Karpas-422 (cell line): Measurements from ENCODE around the gene TADA2B. TPM values are rescaled to one million over a fixed set of nuclear protein-coding genes. Genes with fewer than 3 reads are reported as not detected.
A peak's percentile ranks its signal among the peaks of the same experiment; 100 is the strongest.

Experiments used
- DNase-seq: peaks from one replicate; pipeline ENCODE4 v3.0.0-alpha.2; 2015
- H2AFZ ChIP-seq: fragments of 200-600 bp; sonication (generic); 2 replicates; pipeline ENCODE4 v1.6.1; 2014; ENCODE audit warnings: antibody characterized with exemption, low read length, mixed read lengths
- H3K27ac ChIP-seq: fragments of 200-600 bp; sonication (generic); 2 replicates; pipeline ENCODE4 v1.5.1; 2014; ENCODE audit warnings: mild to moderate bottlenecking, low read length, moderate library complexity
- H3K27me3 ChIP-seq: fragments of 200-600 bp; sonication (generic); 2 replicates; pipeline ENCODE4 v1.6.1; 2014; ENCODE audit warnings: low read length, mixed read lengths
- H3K36me3 ChIP-seq: fragments of 200-600 bp; sonication (generic); 2 replicates; pipeline ENCODE4 v1.6.1; 2014; ENCODE audit warnings: low read length, mixed read lengths; ENCODE audit not compliant: insufficient read depth
- H3K4me1 ChIP-seq: fragments of 200-600 bp; sonication (generic); 2 replicates; pipeline ENCODE4 v1.6.1; 2014; ENCODE audit warnings: mild to moderate bottlenecking, low read length, mixed read lengths
- H3K4me2 ChIP-seq: fragments of 200-600 bp; sonication (generic); 2 replicates; pipeline ENCODE4 v1.6.1; 2014; ENCODE audit warnings: low read length, low read depth, mild to moderate bottlenecking; ENCODE audit not compliant: poor library complexity, severe bottlenecking
- H3K4me3 ChIP-seq: fragments of 200-600 bp; sonication (generic); 2 replicates; pipeline ENCODE4 v1.5.1; 2014; ENCODE audit warnings: mild to moderate bottlenecking, antibody characterized with exemption, low read length, mixed read lengths
- H3K79me2 ChIP-seq: fragments of 200-600 bp; sonication (generic); 2 replicates; pipeline ENCODE4 v1.6.1; 2014; ENCODE audit warnings: mild to moderate bottlenecking, low read length, mixed read lengths
- H3K9ac ChIP-seq: fragments of 200-600 bp; sonication (generic); 2 replicates; pipeline ENCODE4 v1.6.0; 2014; ENCODE audit warnings: low read length
- H3K9me2 ChIP-seq: fragments of 200-600 bp; sonication (generic), shearing (Covaris generic); replicated peaks from 2 replicates; pipeline ENCODE4 v1.6.0; 2014; ENCODE audit warnings: mild to moderate bottlenecking, low read length, moderate library complexity; ENCODE audit not compliant: insufficient read depth
- H3K9me3 ChIP-seq: fragments of 300-700, 200-600 bp; sonication (generic); 2 replicates; pipeline ENCODE4 v1.6.1; 2014; ENCODE audit warnings: low read length, mixed read lengths
- H4K20me1 ChIP-seq: fragments of 200-600 bp; sonication (generic); 2 replicates; pipeline ENCODE4 v1.6.1; 2014; ENCODE audit warnings: mild to moderate bottlenecking, antibody characterized with exemption, low read length, low read depth; ENCODE audit not compliant: insufficient read depth
- total RNA-seq: library from RNA; depleted of rRNA; stranded (reverse); fragments of >200 nt; shearing (Covaris generic); gene quantifications from 2 replicates; pipeline ENCODE4 v1.2.3, GENCODE V29; 2014; ENCODE audit warnings: low replicate concordance

Gene TADA2B
- total RNA-seq, 1 experiment from 2014 or later = 12.8 TPM

GRCh38 chr4:7045961-7046921, 3.1 kb downstream of the TADA2B start:
- H3K4me3 ChIP-seq = peak overlapping the region; percentile 94
- H3K79me2 ChIP-seq = peaks cover 77% of the 10 kb centered on the region

GRCh38 chr4:7046971-7047370, 3.8 kb downstream of the TADA2B start:
- Histone ChIP-seq H3K79me2 (peaks cover 82% of the 10 kb centered on the region), H3K4me2 (peak overlapping the region; percentile 75), H3K9ac (peak overlapping the region; percentile 98), H3K9me3 (no peaks in the 10 kb centered on the region), H3K27me3 (no peaks in the 10 kb centered on the region), H3K36me3 (0 out of 2 replicates have a peak, but pooled peaks cover 3% of the 10 kb centered on the region), H4K20me1 (peaks cover 28% of the 10 kb centered on the region), H3K4me1 (peaks cover 39% of the 10 kb centered on the region), H3K9me2 (no peaks in the 10 kb centered on the region), H3K27ac (peak overlapping the region; percentile 79), H2AFZ (no peak overlapping the region), H3K4me3 (peak overlapping the region; percentile 94; the same call in 1 of the 2 replicates)
- DNase-seq = no peak

More at GRCh38 chr4:7045961-7046921, 3.1 kb downstream of the TADA2B start:
- Histone ChIP-seq H3K36me3 (0 out of 2 replicates have a peak, but pooled peaks cover 3% of the 10 kb centered on the region), H4K20me1 (peaks cover 28% of the 10 kb centered on the region), H3K27me3 (no peaks in the 10 kb centered on the region), H3K4me1 (peaks cover 42% of the 10 kb centered on the region), H3K9ac (peak overlapping the region; percentile 98), H3K27ac (peak overlapping the region; percentile 79), H3K4me2 (peak overlapping the region; percentile 75), H3K9me2 (no peaks in the 10 kb centered on the region), H2AFZ (no peak overlapping the region), H3K9me3 (no peaks in the 10 kb centered on the region)
- DNase-seq = peak; percentile 92

GRCh38 chr4:7048642-7049041, 5.5 kb downstream of the TADA2B start:
- H4K20me1 ChIP-seq = peaks cover 28% of the 10 kb centered on the region
- H3K36me3 ChIP-seq = 0 out of 2 replicates have a peak, but pooled peaks cover 3% of the 10 kb centered on the region
- H3K27me3 ChIP-seq = no peaks in the 10 kb centered on the region
- H3K9me3 ChIP-seq = no peaks in the 10 kb centered on the region
- H3K4me2 ChIP-seq = no peak overlapping the region
- no peak for DNase-seq
- no peak overlapping the region for H3K9ac ChIP-seq
- H3K4me3 ChIP-seq = no peak overlapping the region
- H3K9me2 ChIP-seq = no peaks in the 10 kb centered on the region
- peaks cover 31% of the 10 kb centered on the region for H3K4me1 ChIP-seq
- H3K79me2 ChIP-seq = peaks cover 87% of the 10 kb centered on the region
- no peak overlapping the region for H2AFZ ChIP-seq
- H3K27ac ChIP-seq = no peak overlapping the region

- Histone ChIP-seq H3K9ac (no peak overlapping the region), H3K4me3 (no peak overlapping the region), H3K36me3 (0 out of 2 replicates have a peak, but pooled peaks cover 3% of the 10 kb centered on the region), H3K27me3 (no peaks in the 10 kb centered on the region), H3K4me1 (peaks cover 31% of the 10 kb centered on the region), H3K9me3 (no peaks in the 10 kb centered on the region), H2AFZ (no peak overlapping the region), H3K79me2 (peaks cover 86% of the 10 kb centered on the region), H4K20me1 (peaks cover 30% of the 10 kb centered on the region), H3K27ac (no peak overlapping the region), H3K9me2 (no peaks in the 10 kb centered on the region), H3K4me2 (no peak overlapping the region)
- DNase-seq = no peak
Observed at GRCh38 chr4:7049295-7049694, 6.1 kb downstream of the TADA2B start.

- Histone ChIP-seq H3K27ac (no peak overlapping the region), H3K9me3 (no peaks in the 10 kb centered on the region), H3K4me1 (peaks cover 31% of the 10 kb centered on the region), H3K27me3 (no peaks in the 10 kb centered on the region), H3K9me2 (no peaks in the 10 kb centered on the region), H3K79me2 (peaks cover 82% of the 10 kb centered on the region), H4K20me1 (peaks cover 32% of the 10 kb centered on the region), H3K4me2 (no peak overlapping the region), H3K36me3 (peaks cover 3% of the 10 kb centered on the region; the same call in 1 of the 2 replicates), H3K9ac (no peak overlapping the region), H2AFZ (no peak overlapping the region), H3K4me3 (no peak overlapping the region)
- no peak for DNase-seq
Observed at GRCh38 chr4:7049739-7050138, 6.6 kb downstream of the TADA2B start.

GRCh38 chr4:7050481-7051143, 7.4 kb downstream of the TADA2B start:
- Histone ChIP-seq H3K4me1 (peaks cover 28% of the 10 kb centered on the region), H3K79me2 (peaks cover 73% of the 10 kb centered on the region), H3K36me3 (peaks cover 3% of the 10 kb centered on the region; the same call in 1 of the 2 replicates), H3K27me3 (no peaks in the 10 kb centered on the region), H3K9me2 (no peaks in the 10 kb centered on the region), H3K4me2 (no peak overlapping the region), H4K20me1 (peaks cover 32% of the 10 kb centered on the region), H3K9me3 (no peaks in the 10 kb centered on the region), H3K27ac (no peak overlapping the region), H3K4me3 (no peak overlapping the region), H2AFZ (no peak overlapping the region), H3K9ac (no peak overlapping the region)
- DNase-seq = no peak

- Histone ChIP-seq H3K9me2 (no peaks in the 10 kb centered on the region), H3K4me2 (no peak overlapping the region), H3K27ac (no peak overlapping the region), H3K27me3 (no peaks in the 10 kb centered on the region), H3K79me2 (peaks cover 68% of the 10 kb centered on the region), H2AFZ (no peak overlapping the region), H3K4me1 (peaks cover 23% of the 10 kb centered on the region), H3K9me3 (no peaks in the 10 kb centered on the region), H3K9ac (no peak overlapping the region), H3K36me3 (peaks cover 3% of the 10 kb centered on the region; the same call in 1 of the 2 replicates), H4K20me1 (peaks cover 32% of the 10 kb centered on the region), H3K4me3 (no peak overlapping the region)
- no peak for DNase-seq
Observed at GRCh38 chr4:7051144-7051495, 7.9 kb downstream of the TADA2B start.

- H3K27ac ChIP-seq = no peak overlapping the region
- H3K9me3 ChIP-seq = no peaks in the 10 kb centered on the region
- no peak for DNase-seq
- peaks cover 60% of the 10 kb centered on the region for H3K79me2 ChIP-seq
- no peaks in the 10 kb centered on the region for H3K27me3 ChIP-seq
- no peak overlapping the region for H3K9ac ChIP-seq
- peaks cover 15% of the 10 kb centered on the region for H3K4me1 ChIP-seq
- H4K20me1 ChIP-seq = peaks cover 24% of the 10 kb centered on the region
- no peak overlapping the region for H3K4me2 ChIP-seq
- no peaks in the 10 kb centered on the region for H3K9me2 ChIP-seq
- H3K36me3 ChIP-seq = peaks cover 3% of the 10 kb centered on the region; the same call in 1 of the 2 replicates
- no peak overlapping the region for H3K4me3 ChIP-seq
- H2AFZ ChIP-seq = no peak overlapping the region
Observed at GRCh38 chr4:7051905-7052304, 8.7 kb downstream of the TADA2B start.
